Activated CD4-positive, alpha-beta T cell treated with anti-CD3 and anti-CD28 coated beads, Interleukin-2, amount 50 U/mL, for 1 hour (primary cell): Measurements from ENCODE around the gene GDAP2.
"Not testable (repeated sequence)": the region's sequence is repeated elsewhere in the genome, so short reads cannot be mapped to it uniquely, and the experiment has no call there.

Source experiments
- DNase-seq: peaks from one replicate; pipeline ENCODE4 v3.0.0-alpha.2; 2020

The GDAP2 gene

GRCh38 chr1:117929343-117930172 lies at the start of gene GDAP2, which contains the start of gene WDR3:
GDAP2 (minus strand) TSS chr1:117929621; CDS start chr1:117920357, 9,264 bp downstream.
WDR3 (plus strand) TSS chr1:117929739; CDS start chr1:117933320, 3,581 bp downstream.
- peak; percentile 95 for DNase-seq

GRCh38 chr1:117976381-117976780 lies 47.0 kb upstream of the GDAP2 start:
- DNase-seq: no peak

GRCh38 chr1:117971777-117972176 lies 42.4 kb upstream of the GDAP2 start:
- no peak for DNase-seq

GRCh38 chr1:117970252-117970651 lies 40.8 kb upstream of the GDAP2 start:
- DNase-seq: no peak

- DNase-seq: no peak
Measured at GRCh38 chr1:117967881-117968280, 38.5 kb upstream of the GDAP2 start.

- no peak for DNase-seq
Measured at GRCh38 chr1:117967477-117967876, 38.1 kb upstream of the GDAP2 start.

- DNase-seq: no peak
Measured at GRCh38 chr1:117964290-117965038, 35.0 kb upstream of the GDAP2 start.

GRCh38 chr1:117959364-117959763 lies 29.9 kb upstream of the GDAP2 start:
- no peak for DNase-seq

- no peak for DNase-seq
Measured at GRCh38 chr1:117952386-117952785, 23.0 kb upstream of the GDAP2 start.

GRCh38 chr1:117942293-117942692 lies 12.9 kb upstream of the GDAP2 start:
- DNase-seq: no peak

- no peak for DNase-seq
Measured at GRCh38 chr1:117933769-117934168, 4.3 kb upstream of the GDAP2 start.

GRCh38 chr1:117932576-117932975 lies 3.2 kb upstream of the GDAP2 start:
- no peak for DNase-seq

- no peak for DNase-seq
Measured at GRCh38 chr1:117930484-117930883, 1.1 kb upstream of the GDAP2 start.

- DNase-seq: no peak
Measured at GRCh38 chr1:117930173-117930447, 689 bp upstream of the GDAP2 start.

GRCh38 chr1:117928881-117929342 lies 509 bp downstream of the GDAP2 start:
- peak; percentile 38 for DNase-seq

GRCh38 chr1:117925981-117926380 lies 3.4 kb downstream of the GDAP2 start:
- DNase-seq: no peak

GRCh38 chr1:117922717-117923116 lies 6.7 kb downstream of the GDAP2 start:
- not testable (repeated sequence) for DNase-seq

GRCh38 chr1:117921991-117922390 lies 7.4 kb downstream of the GDAP2 start:
- DNase-seq: no peak

- DNase-seq: no peak
Measured at GRCh38 chr1:117919376-117919775, 10.0 kb downstream of the GDAP2 start.

GRCh38 chr1:117911051-117911450 lies 18.4 kb downstream of the GDAP2 start:
- no peak for DNase-seq

- DNase-seq: no peak
Measured at GRCh38 chr1:117905019-117905418, 24.4 kb downstream of the GDAP2 start.

GRCh38 chr1:117904485-117904884 lies 24.9 kb downstream of the GDAP2 start:
- DNase-seq: no peak

GRCh38 chr1:117902944-117903343 lies 26.5 kb downstream of the GDAP2 start:
- no peak for DNase-seq

GRCh38 chr1:117899801-117900200 lies 29.6 kb downstream of the GDAP2 start:
- DNase-seq: no peak
